ENCODE measurements around the gene LAMTOR1. TPM values are rescaled to one million over a fixed set of nuclear protein-coding genes. Genes with fewer than 3 reads are reported as not detected.

The LAMTOR1 gene
- total and polyA plus RNA-seq, 2 donors (not counting 3 experiments of a cell fraction or from before 2014, with no cell fraction given), result 95.1 to 174 TPM

DNA sequence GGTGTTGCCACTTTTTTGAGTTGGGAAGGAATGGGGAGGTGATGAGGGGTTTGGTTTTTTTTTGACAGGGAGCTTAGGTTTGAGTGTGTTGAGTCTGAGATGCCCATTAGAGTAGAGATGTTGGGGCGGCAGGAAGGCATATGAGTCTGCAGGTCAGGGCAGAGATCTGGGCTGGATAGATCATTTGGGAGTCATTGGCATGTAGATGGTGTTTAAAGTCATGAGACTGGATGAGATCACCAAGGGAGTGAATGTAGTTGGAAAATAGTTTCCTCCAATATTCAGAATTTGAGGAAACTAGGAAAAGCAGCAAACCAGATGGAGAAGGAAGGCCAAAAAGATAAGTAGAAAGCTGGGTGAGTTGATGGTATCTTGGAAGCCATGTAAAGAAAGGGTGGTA, 11.5 kb upstream of the LAMTOR1 start:
- no peak for FAIRE-seq
- H3K4me2 ChIP-seq (ENCODE audit: insufficient read depth, low read length), result no peak overlapping the region
- no peaks in the 10 kb centered on the region for H3K36me3 ChIP-seq (ENCODE audit: control insufficient read depth in 2 of 2, extremely low read depth in 1 of 2, insufficient read depth in 2 of 2, low read length in 2 of 2)
- H3K79me2 ChIP-seq (ENCODE audit: control insufficient read depth, insufficient read depth, low read length), result no peaks in the 10 kb centered on the region
- H3K4me1 ChIP-seq (ENCODE audit: control insufficient read depth, extremely low read depth, insufficient read depth, low read length), result peaks cover 14% of the 10 kb centered on the region
- H3K9me1 ChIP-seq (replicated peaks; ENCODE audit: control insufficient read depth, extremely low read depth, insufficient read depth, low read length), result no peaks in the 10 kb centered on the region
- BruUV-seq (replicated peaks), result no TSS peak
- peaks cover 0 to 3% of the 10 kb centered on the region in 2 experiments for H3K27me3 ChIP-seq (ENCODE audit: control insufficient read depth in 2 of 2, insufficient read depth in 2 of 2, low read length in 2 of 2)
- H3K27ac ChIP-seq (ENCODE audit: insufficient read depth, low read depth, low read length), result no peak overlapping the region
- H3K4me3 ChIP-seq (replicated peaks in 1 of 3; ENCODE audit: insufficient read depth in 1 of 3, low read depth in 1 of 3, low read length in 3 of 3), result no peak overlapping the region
- H3K9me3 ChIP-seq (replicated peaks; ENCODE audit: control insufficient read depth, insufficient read depth, low read length), result no peaks in the 10 kb centered on the region
- ChIA-PET CTCF (interaction anchor here (0.6 to 3.2 kb wide), 2 partner anchors 30 to 1417 kb away, joined by 3 to 13 read pairs; no protein-coding TSS in a partner anchor), POLR2A (no interaction called here)
- H2AFZ ChIP-seq (ENCODE audit: low read depth, low read length), result no peak overlapping the region
- H3K9ac ChIP-seq (replicated peaks; ENCODE audit: extremely low read depth, insufficient read depth, low read length), result no peak overlapping the region
- DNase-seq (ENCODE audit: low read depth, low spot score), result no peak
- TF ChIP-seq JUN (IDR thresholded peaks at IDR 0.05; ENCODE audit: borderline replicate concordance, insufficient read depth, insufficient read length, low read depth), result no peak
- TF ChIP-seq MYC (IDR thresholded peaks at IDR 0.05; ENCODE audit: low read depth, low read length), result no peak
- TF ChIP-seq FOS (IDR thresholded peaks at IDR 0.05; ENCODE audit: borderline replicate concordance, insufficient read depth, low read length), result no peak
- no peak for TF ChIP-seq EZH2 (IDR thresholded peaks at IDR 0.05; ENCODE audit: borderline replicate concordance, low read depth, low read length, severe bottlenecking)
- TF ChIP-seq GATA2 (IDR thresholded peaks at IDR 0.05; ENCODE audit: insufficient read depth, insufficient read length, low read depth, low read length), result no peak
- no peaks in the 10 kb centered on the region for H4K20me1 ChIP-seq (replicated peaks; ENCODE audit: control insufficient read depth, extremely low read depth, insufficient read depth, low read length)
- dilution Hi-C loops (cut with MboI; ENCODE audit: extremely low pct_ligation_motif_present, low sequenced_read_pairs), result no loop called here
- intact Hi-C loops (cut with micrococcal nuclease), result loop anchor here (5.0 kb wide), 1 partner anchor 318 kb away; the partner anchor contains the start of gene CLPB

GRCh38 chr11:72112978-72113808, 10.1 kb upstream of the LAMTOR1 start:
- intact Hi-C loops (cut with micrococcal nuclease), result loop anchor here (1.0 to 5.0 kb wide), 6 partner anchors 10 to 319 kb away; partner anchors contain the start of genes CLPB, LAMTOR1, LRRC51 and NUMA1

More at GRCh38 chr11:72112978-72113808, 10.1 kb upstream of the LAMTOR1 start:
- Histone ChIP-seq H4K20me1 (replicated peaks; ENCODE audit: control insufficient read depth, extremely low read depth, insufficient read depth, low read length) (no peaks in the 10 kb centered on the region), H3K9me1 (replicated peaks; ENCODE audit: control insufficient read depth, extremely low read depth, insufficient read depth, low read length) (no peaks in the 10 kb centered on the region), H3K9ac (replicated peaks; ENCODE audit: extremely low read depth, insufficient read depth, low read length) (peak overlapping the region; percentile 95), H3K79me2 (ENCODE audit: control insufficient read depth, insufficient read depth, low read length) (no peaks in the 10 kb centered on the region), H3K9me3 (replicated peaks; ENCODE audit: control insufficient read depth, insufficient read depth, low read length) (no peaks in the 10 kb centered on the region), H3K4me2 (ENCODE audit: insufficient read depth, low read length) (peak overlapping the region; percentile 61), H3K4me3 (replicated peaks in 1 of 3; ENCODE audit: insufficient read depth in 1 of 3, low read depth in 1 of 3, low read length in 3 of 3) (peak overlapping the region in 2 of 3 experiments; percentile 27 to 53), H3K27me3 (ENCODE audit: control insufficient read depth in 2 of 2, insufficient read depth in 2 of 2, low read length in 2 of 2) (peaks cover 0 to 3% of the 10 kb centered on the region in 2 experiments), H3K36me3 (ENCODE audit: control insufficient read depth in 2 of 2, extremely low read depth in 1 of 2, insufficient read depth in 2 of 2, low read length in 2 of 2) (no peaks in the 10 kb centered on the region), H2AFZ (ENCODE audit: low read depth, low read length) (peak overlapping the region; percentile 71), H3K4me1 (ENCODE audit: control insufficient read depth, extremely low read depth, insufficient read depth, low read length) (peaks cover 14% of the 10 kb centered on the region), H3K27ac (ENCODE audit: insufficient read depth, low read depth, low read length) (peak overlapping the region; percentile 90)
- TF ChIP-seq POLR2AphosphoS5 (IDR thresholded peaks at IDR 0.05; ENCODE audit: insufficient read depth, low read depth, low read length), result no peak
- no peak for TF ChIP-seq MYC (IDR thresholded peaks at IDR 0.05; ENCODE audit: low read depth, low read length)
- TF ChIP-seq MAX (IDR thresholded peaks at IDR 0.05; ENCODE audit: insufficient read depth, insufficient read length), result no peak
- no peak for TF ChIP-seq GATA2 (IDR thresholded peaks at IDR 0.05; ENCODE audit: insufficient read depth, insufficient read length, low read depth, low read length)
- TF ChIP-seq, protein P1, sequence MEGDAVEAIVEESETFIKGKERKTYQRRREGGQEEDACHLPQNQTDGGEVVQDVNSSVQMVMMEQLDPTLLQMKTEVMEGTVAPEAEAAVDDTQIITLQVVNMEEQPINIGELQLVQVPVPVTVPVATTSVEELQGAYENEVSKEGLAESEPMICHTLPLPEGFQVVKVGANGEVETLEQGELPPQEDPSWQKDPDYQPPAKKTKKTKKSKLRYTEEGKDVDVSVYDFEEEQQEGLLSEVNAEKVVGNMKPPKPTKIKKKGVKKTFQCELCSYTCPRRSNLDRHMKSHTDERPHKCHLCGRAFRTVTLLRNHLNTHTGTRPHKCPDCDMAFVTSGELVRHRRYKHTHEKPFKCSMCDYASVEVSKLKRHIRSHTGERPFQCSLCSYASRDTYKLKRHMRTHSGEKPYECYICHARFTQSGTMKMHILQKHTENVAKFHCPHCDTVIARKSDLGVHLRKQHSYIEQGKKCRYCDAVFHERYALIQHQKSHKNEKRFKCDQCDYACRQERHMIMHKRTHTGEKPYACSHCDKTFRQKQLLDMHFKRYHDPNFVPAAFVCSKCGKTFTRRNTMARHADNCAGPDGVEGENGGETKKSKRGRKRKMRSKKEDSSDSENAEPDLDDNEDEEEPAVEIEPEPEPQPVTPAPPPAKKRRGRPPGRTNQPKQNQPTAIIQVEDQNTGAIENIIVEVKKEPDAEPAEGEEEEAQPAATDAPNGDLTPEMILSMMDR (IDR thresholded peaks at IDR 0.05; ENCODE audit: extremely low read depth in 1 of 2, insufficient read depth in 1 of 2, low read depth in 1 of 2, low read length in 2 of 2), result no peak
- TF ChIP-seq EZH2 (IDR thresholded peaks at IDR 0.05; ENCODE audit: borderline replicate concordance, low read depth, low read length, severe bottlenecking), result no peak
- TF ChIP-seq FOS (IDR thresholded peaks at IDR 0.05; ENCODE audit: borderline replicate concordance, insufficient read depth, low read length), result no peak
- TF ChIP-seq JUN (IDR thresholded peaks at IDR 0.05; ENCODE audit: borderline replicate concordance, insufficient read depth, insufficient read length, low read depth), result no peak
- TF ChIP-seq POLR2A (IDR thresholded peaks at IDR 0.05; ENCODE audit: low read depth, low read length), result no peak
- CTCF ChIA-PET, result interaction anchor here (0.6 to 3.8 kb wide), 5 partner anchors 12 to 318 kb away, joined by 3 to 19 read pairs (median 5); no protein-coding TSS in a partner anchor
- FAIRE-seq (peak; percentile 44), DNase-seq (ENCODE audit: low read depth, low spot score) (no peak)
- TSS peak; percentile 96 for BruUV-seq (replicated peaks)
- dilution Hi-C loops (cut with MboI; ENCODE audit: extremely low pct_ligation_motif_present, low sequenced_read_pairs), result no loop called here
- POLR2A ChIA-PET, result interaction anchor here (0.8 to 1.2 kb wide), 6 partner anchors 13 to 185 kb away, joined by 3 to 5 read pairs (median 3); partner anchors contain the start of gene RNF121
